ENCODE measurements around the gene FAM20A.
"Not testable (repeated sequence)": the region's sequence is repeated elsewhere in the genome, so short reads cannot be mapped to it uniquely, and the experiment has no call there.

Gene FAM20A

DNA sequence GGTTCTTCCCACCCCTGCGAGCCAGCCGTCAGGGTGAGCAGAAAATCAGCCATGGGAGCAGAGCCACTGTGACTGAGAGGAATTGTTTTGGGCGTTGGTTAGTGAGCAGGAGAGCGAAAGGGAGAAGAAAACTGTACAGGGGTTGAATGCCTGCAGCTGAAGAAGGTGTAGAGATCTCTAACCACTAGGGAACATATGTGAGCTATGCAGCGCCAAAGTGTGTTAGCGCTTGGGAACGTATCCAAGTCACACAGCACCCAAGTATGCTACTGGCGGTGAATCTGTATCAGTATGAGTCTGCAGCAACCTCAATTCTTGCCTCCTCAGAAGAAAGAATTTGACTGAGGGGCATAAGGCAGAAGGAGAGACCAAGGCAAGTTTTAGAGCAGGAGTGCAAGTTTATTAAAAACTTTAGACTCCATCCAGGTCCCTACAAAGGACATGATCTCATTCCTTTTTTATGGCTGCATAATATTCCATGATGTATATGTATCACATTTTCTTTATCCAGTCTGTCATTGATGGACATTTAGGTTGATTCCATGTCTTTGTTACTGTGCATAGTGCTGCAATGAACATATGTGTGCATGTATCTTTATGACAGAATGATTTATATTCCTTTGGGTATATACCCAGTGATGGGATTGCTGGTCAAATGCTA, 108.6 kb downstream of the FAM20A start:
- not testable (repeated sequence) for DNase-seq (ENCODE audit: low read depth in 2 of 2)

GRCh38 chr17:68491381-68492231, 109.6 kb downstream of the FAM20A start:
- DNase-seq (ENCODE audit: low read depth in 2 of 2) = no peak

DNA sequence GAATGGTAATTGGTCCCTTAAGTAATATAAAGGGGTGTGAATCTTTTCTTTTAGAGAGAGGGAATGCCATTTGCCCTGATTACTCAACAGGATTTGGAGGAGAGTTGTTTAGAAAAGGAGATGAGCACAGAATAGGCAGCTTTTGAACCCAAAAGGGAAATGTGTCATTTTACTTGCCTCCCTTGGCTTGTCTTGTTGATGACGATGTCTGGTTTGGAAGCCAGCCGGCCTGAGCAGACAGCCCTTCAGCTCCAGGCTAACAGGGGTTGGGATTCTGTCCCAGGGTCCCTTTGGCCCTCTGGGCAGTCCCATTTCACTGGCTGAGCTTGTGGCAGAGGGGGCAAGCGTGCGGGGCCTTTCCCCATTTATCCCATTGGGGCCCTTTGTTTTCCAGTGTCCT, 111.2 kb downstream of the FAM20A start:
- DNase-seq (ENCODE audit: low read depth in 2 of 2) = no peak
